ENCODE results near the gene FARP2.
A peak's percentile ranks its signal among the peaks of the same experiment; 100 is the strongest.

The FARP2 gene

GRCh38 chr2:241535871-241536655, 180.0 kb downstream of the FARP2 start:
- DNase-seq, result no peak

GRCh38 chr2:241538838-241539615, 182.9 kb downstream of the FARP2 start:
- DNase-seq, result no peak

GRCh38 chr2:241539616-241540374, 183.7 kb downstream of the FARP2 start:
- DNase-seq, result no peak

GRCh38 chr2:241540401-241540770, 184.3 kb downstream of the FARP2 start:
- DNase-seq, result no peak

GRCh38 chr2:241540771-241541561, 184.9 kb downstream of the FARP2 start:
- peak in 1 of 2 experiments; percentile 15 for DNase-seq

- DNase-seq, result no peak
Observed at GRCh38 chr2:241541564-241542277, 185.6 kb downstream of the FARP2 start.

- no peak for DNase-seq
Observed at GRCh38 chr2:241542278-241542605, 186.2 kb downstream of the FARP2 start.
